Activated CD8-positive, alpha-beta memory T cell treated with anti-CD3 and anti-CD28 coated beads, Interleukin-2, amount 50 U/mL, for 24 hours (primary cell): ENCODE results near the gene UBASH3A.

Experiments
- DNase-seq: peaks from one replicate; pipeline ENCODE4 v3.0.0-alpha.2; 2020; ENCODE audit errors: extremely low read depth

The UBASH3A gene

DNA sequence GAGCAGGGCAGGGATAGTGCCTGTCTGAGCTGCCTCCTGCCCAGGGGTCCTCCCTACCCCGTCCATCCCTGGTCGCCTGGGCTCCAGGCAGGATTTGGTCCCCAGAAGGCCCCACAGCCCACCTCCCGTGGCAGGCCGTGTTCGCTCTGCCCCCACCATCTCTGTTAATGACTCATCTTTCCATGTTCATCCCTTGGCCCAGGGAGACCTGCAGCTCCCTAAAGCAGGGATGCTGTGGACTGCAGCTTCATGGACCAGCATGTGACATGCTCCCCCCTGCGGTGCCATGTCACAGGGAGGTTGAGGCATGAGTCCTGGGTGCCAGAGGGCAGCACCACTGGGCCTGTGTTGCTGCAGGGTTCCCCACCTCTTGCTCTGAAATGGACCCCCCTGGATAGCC, 26.8 kb downstream of the UBASH3A start:
- no peak for DNase-seq

DNA sequence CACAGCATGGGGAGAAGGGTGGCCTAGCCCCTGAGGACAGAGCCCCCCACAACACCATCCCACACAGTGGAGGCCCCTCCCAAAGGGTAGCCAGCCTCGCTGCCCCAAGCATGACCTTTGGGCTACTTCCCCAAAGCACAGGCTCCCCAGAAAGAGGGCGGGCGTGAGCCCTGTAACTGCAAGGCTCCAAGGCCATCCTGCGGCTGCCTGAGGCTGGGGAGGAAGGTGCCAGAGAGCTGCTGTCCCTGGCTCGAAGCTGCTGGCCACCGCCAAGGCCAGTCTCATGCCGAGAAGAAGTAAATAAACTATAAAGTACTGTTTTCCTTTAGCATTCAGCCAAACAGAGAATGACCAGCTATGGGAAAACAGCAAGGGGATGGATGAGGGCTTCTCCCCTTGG, 27.5 kb downstream of the UBASH3A start:
- DNase-seq: no peak

DNA sequence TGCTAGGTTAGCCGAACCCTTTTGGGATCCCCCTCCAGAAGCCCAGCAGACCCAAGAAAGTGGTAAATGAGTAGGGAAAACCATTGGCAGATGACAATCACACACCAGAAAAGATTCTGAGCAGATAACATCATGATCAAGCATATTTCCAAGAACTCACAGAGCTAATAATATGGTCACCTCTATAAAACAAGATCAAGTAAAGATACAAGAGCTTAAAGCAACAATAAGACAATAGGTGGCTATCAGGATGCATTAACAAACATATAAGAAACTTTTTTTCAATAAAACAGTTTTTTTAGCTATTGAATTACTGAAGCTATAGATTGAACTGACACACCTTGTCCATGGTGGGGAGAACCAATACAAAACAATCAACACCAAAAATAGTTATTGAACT, 29.0 kb downstream of the UBASH3A start:
- DNase-seq: no peak

DNA sequence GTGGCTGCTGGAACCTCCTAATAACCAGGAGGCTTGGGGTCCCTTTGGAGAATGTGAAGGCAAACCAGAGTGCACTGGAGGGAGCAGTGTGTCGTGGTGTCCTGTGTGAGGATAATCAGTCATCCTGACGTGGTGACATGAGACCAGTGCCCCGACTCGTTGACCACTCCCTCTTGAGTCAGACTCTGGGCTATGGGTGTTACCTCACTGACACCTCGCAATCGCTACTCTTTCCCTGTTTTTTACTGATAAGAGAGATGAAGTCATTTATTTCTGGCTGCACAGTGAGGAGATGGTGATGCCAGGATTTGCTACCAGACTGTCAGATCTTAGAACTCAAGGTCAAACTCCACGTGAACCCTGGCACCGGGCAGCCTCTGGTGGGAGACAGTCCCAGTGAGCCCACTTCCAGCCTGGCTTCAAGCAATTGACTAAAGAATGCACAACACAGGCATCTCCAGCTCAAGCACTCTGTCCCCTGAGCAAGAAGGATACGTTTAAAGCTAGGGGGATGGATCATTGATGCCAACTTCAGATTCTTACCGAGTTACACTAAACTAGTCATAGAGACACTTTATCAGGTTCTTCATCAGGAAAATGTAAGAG, 30.3 kb downstream of the UBASH3A start:
- DNase-seq: no peak

DNA sequence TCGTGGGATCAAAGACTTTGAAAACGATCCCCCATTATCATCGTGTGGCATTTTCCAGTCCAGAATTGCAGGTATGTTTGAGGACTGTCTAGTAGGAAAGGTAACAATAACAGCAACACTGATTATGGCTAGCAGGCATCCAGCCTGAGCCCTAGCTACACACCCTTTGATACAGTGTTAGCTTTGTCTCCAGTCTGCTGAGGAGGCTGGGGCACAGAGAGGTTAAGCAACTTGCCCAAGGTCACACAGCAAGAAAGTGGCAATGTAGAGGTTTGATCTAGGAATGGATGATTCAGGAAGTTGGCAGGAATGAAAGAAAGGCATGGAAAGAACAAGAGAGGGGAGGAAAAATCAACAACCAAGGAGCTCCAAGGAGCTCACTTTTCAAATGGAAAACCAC, 31.2 kb downstream of the UBASH3A start:
- DNase-seq: no peak

DNA sequence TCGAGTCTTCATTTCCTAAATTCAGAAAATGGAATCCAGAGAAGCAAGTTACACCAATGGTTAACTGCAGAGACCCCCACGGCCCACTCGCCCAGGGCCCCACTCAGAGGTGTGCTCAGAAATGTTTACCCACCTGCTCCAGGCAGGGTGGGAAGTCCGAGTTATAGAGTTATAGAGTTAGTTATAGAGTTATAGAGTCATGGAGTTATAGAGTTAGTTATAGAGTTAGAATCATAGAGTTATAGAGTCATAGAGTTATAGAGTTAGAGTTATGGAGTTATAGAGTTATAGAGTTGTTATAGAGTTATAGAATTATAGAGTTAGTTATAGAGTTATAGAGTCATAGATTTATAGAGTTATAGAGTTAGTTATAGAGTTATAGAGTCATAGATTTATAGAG, 31.7 kb downstream of the UBASH3A start:
- DNase-seq: no peak

DNA sequence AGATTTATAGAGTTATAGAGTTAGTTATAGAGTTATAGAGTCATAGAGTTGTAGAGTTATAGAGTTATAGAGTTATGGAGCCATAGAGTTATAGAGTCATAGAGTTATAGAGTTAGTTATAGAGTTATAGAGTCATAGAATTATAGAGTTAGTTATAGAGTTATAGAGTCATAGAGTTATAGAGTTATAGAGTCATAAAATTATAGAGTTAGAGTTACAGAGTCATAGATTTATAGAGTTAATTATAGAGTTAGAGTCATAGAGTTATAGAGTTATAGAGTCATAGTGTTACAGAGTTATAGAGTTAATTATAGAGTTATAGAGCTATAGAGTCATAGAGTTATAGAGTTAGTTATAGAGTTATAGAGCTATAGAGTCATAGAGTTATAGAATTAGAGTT, 32.1 kb downstream of the UBASH3A start:
- DNase-seq: no peak

DNA sequence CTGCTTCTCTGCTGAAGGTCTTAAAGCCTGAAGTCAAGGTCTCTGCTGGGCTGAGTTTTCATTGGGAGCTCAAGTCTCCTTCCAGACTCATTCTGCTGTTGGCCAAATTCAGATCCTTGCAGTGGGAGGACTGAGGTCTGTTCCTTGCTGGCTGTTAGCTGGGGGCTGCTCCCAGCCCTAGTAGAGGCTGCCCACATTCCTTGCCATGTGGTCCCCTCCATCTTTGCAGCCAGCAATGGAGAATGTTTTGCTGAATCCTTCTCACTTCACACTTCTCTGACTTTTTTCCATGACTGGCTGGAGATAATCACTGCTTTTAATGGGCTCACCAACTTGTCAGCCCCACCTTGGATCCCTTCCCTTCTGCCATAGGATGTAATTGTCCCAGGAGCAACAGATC, 33.2 kb downstream of the UBASH3A start:
- no peak for DNase-seq

DNA sequence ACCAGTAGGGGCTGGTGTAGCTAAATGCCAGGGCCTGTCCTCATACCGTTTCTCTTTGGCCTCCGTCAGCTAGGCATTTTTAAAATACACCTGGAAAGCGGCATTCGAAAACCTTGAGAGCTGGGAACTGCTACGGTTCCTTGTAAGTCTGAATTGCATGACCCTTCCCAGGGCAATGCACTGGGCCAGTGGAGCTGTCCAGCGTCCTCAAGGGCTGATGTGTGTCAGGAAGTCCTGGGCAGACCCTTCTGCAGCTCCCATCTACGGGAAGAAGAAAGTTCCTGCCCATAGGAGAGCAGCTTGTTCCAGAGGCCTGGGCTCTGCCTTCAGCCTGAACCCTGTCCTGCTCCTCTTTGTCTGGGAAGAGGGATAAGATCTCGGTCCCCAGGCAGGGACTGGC, 34.1 kb downstream of the UBASH3A start:
- no peak for DNase-seq

DNA sequence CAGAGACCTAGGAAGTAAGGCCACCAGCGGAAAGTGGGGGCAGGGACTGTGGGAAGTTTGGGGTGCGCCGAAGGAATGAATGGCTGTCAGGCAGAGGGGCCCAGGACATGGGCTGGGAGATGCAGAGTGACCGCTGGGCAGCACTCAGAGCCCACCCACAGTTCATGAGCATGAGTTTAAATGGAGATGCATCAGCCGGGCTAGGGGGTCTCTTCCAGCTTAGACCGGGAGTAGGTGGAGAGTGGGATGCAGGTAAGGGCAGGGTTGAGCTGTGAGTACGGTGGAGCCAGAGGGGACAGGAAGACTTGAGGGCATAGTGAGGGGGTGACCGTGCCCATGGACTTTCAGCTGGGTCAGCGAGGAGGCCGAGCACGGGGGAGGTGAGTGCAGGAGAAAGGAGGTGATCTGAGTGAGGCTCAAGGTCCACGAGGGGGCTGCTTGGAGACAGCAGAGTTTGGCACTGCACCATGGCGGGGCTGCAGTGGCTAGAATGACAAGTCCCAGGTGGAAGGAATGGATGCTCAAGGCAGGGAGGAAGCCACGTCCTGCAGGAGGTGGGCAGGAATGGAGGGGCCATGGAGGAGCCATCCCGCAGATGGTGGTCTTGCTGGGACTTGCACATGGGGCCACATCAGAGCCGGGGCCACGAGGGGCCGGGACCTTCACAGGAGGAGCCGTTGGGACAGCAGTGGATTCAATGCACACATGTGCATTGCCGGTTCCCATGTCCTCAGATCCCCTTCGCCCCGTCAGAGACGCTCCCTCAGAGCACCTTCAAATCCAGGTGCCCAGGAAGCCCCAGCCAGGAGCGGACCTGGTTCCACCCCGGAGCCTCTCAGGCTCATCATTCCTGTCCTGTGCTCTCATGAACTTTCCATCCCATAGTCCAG, 34.9 kb downstream of the UBASH3A start:
- no peak for DNase-seq

DNA sequence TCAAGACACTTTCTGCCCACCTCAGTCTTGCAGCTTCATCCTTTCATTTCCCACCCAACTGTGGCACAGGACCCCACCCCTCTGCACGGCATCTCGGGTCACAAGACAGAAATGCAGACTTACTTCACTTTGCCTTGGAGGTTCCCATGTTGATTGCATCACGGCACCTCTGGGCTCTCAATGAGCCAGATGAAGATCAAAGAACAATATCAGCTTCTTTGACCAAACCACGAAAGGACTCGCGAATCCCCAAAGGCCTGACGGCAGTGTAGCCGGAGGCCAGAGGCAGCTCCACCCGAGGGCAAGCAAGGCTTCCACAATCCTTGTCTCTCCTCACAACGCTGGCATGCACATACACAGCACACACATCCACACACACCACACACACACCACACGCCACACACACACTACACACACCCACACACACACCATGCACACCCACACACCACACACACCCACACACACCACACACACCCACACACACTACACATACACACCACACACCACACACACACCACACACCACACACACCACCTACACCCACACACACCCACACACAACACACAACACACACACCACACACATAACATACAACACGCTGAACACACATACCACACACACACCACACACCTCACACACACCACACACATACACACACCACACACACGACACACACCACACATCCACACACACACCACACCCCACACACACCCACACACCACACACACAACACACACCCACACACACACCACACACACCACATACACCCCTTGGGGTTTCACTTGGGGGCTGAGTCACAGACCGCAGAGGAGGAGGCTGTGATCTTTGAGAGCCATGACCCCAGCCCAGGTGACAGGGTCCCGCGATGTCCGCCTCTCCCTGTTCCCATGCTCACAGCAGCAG, 35.8 kb downstream of the UBASH3A start:
- no peak for DNase-seq

DNA sequence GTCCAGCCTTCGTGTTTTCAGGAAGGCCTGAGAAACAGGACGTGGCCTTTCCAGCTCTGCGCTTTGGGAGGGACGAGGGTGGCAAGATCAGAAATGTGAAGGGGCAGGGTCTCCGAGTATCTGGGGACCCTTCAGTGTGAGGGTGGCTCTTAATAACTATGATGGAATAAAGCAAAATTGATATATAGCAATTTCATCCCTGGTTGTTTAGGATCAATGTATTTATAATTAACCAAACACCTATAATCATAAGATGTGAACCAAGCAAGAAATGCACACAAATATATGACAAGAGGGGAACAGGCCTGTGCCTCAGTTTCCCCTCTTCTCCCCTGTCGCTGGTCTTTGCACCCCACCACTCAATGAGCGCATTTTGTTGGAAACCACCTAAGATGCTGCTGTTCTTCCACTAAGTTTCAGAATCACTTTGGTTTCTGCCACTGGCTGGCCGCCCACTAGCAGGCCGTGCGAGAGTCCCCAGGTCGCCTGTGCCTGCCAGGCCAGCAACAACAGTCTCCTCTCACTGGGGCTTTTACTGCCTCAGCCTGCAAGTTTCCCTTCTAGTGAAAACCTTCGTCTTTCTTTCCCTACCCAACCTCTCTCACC, 36.6 kb downstream of the UBASH3A start:
- DNase-seq: no peak

DNA sequence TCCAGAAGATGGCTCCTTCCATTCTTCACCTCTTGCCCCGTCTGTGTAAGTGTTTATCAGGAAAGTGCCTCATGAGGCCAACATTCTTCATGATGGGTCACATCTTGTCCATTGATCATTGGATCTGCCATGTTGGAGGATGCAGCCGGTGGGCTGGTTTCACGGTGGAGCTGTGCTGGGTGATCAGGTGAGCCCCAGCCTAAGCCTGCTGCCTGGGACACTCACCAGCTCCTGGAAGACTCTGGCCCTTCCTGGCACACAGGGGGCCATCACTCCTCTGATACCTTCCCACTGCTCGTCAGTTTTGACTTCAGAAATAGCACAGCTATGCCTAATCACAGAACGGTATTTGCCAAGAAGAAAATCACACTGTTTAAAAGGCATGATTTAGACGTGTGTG, 38.3 kb downstream of the UBASH3A start:
- no peak for DNase-seq

DNA sequence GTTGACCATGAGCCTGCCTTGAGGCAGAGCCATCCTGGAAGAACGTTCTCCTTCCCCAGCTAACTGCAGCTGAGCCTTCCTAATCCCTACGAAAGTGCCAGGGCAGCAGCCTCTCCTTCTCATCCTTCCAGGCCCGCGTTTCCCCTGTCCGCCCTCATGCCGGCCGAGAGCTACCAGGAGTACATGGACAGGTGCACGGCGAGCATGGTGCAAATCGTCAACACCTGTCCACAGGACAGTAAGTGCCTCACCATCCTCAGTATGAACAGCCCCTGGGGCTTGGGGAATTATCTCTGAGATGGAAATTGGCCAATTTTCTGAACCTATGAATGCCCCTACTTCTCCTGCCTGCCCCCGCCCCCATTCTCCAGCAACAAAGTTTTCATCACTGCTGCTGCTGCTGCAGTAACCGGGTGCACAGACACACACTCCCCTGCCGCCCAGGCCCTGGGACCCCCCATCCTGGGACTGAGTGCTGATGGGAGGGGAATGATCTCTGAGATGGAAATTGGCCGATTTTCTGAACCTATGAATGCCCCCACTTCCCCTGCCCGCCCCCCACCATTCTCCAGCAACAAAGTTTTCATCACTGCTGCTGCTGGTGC, 39.6 kb downstream of the UBASH3A start:
- DNase-seq: no peak

DNA sequence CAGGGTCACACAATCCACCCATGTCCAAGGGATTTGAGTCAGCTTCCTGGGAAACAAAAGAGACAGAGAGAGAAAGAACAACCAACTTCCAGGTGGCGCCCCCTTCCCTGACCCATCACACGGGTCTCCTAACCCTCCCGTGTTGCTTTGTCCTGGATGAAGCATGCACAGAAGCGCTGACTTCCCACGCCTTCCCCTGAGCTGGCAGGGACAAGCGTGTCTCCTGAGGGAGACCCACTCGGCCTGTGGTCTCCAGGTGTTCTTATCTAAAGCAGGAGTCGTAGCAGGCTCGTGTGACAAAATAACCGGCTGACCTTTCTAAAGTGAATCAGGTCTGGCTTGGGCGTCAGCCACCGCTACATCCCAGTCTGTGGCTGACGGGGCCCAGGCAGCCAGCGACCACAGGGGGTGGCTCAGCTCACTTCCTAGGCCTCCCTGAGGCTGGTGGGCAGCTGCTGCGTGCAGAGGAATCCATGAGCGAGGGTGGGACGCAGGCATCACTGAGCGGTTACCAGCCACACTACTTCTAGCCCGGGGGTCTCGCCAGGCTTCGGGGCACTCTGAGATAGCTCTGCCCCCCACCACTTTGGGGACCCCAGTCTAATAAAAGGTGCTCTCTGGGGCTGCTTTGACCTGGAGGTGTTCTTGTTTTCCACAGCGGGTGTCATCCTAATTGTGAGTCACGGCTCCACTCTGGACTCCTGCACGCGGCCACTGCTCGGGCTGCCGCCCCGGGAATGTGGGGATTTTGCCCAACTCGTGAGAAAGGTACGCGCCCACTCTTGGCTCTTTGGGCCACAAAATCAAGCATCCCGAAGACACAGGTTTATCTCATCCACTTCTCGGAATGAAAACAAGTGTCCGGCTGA, 40.4 kb downstream of the UBASH3A start:
- no peak for DNase-seq

DNA sequence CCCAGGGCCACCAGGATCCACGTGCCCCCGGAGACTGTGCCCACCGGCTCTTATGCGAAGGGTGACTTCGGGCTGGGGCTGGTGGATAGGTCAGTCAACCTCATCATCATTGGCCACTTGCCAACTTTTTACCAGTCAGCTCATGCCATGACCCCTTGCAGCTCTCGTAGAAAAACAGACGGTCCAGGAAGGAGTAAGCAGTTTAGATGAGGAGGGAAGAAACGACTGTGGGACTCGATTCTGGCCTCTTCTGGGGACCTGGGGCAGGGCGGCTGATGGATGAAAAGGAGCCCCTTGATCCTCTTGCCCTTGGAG, 41.0 kb downstream of the UBASH3A start:
- DNase-seq: no peak

DNA sequence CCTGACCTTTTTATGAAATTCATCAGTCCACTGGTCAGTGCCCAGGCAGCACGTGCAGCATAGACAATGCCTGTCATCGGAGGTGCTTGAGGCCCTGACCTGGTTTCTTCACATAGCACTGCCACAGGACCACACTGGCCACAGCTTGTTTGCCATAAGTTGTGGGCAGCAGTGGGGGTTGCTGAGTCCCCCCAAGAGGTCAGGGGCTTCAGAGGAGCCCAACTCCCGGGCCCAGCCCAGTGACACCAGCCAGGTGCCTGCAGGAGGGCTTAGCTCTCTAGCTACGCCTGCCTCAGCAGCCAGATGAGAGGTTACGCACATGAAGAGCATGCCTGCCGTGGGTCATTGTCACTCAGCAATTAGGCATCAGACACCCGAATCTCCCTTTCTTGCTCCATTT, 41.6 kb downstream of the UBASH3A start:
- no peak for DNase-seq

DNA sequence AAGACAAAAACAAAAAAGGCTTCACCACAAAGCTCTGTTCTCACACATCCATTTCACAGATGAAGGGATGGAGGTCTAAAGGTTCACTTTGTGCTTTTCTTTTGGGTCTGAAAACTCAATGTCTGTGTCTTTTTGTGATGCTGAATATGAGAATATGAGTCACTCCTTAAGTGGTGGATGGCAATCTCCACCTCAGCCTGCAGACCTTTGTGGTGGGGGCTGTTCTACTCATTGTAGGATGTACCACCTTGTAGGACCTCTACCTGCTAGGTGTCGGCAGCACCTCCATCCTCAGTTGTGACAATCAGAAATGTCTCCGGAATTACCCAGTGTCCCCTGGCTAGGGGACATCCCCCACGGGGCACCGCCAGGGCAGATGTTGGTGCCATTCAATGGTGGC, 42.8 kb downstream of the UBASH3A start:
- DNase-seq: no peak

DNA sequence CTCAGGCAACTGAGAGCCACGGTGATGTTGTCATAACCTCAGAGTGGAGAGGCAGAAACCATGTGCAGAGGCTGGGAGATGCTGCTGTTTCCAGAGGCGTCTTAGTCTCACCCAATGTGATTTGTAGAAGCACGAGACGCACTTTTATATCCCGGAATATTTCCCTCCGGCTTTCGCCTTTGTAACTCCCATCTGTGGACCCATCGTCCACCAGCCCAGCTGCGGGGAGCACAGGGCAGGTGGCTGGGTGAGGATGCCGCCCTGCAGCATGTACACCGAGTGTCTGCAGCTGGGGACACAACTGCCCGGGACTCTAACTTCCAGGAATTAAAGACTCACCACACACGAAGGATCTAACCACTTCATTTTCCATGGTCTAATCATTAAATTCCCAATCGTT, 43.5 kb downstream of the UBASH3A start:
- DNase-seq: no peak

DNA sequence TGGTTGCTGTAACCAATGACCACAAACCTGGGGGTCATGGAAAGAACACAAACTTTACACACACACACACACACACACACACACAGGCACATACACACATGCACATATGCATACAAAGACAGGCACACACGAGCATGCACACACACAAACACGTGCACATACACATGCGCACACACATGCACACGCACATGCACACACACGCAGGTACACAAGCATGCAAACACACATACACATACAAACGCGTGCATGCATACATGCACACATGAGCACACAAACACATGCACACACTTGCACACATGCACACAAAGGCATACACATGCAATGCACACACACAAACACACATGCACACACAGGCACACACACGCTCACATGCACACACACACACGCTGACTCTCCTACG, 44.0 kb downstream of the UBASH3A start:
- no peak for DNase-seq

DNA sequence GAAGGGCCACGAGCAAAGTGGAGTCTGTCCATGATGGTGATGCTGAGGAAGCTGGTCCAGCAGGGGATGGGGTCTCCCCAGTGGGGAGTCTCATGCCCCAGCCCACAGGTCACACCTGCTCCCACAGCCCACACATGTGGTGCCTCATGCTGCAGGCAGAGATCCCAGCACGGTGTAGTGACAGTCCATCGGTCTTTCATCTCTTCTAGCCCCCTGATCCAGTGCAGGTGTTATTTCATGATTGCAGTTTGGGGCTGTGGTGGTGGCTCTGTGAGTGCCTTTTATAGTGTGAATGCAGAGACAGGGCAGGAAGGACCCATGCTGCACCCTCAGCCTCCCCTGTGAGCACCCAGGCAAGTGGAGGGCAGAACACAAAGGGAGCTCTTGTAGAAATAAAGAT, 45.0 kb downstream of the UBASH3A start:
- no peak for DNase-seq
